Measurements from ENCODE around the gene TTC1. TPM values are rescaled to one million over a fixed set of nuclear protein-coding genes. Genes with fewer than 3 reads are reported as not detected.
A peak's percentile ranks its signal among the peaks of the same experiment; 100 is the strongest.
"Not testable (repeated sequence)": the region's sequence is repeated elsewhere in the genome, so short reads cannot be mapped to it uniquely, and the experiment has no call there.

TTC1 gene
- total RNA-seq, 2 experiments from 2014 or later = 50.2 to 57.5 TPM

GRCh38 chr5:159995907-159996306, 13.0 kb upstream of the TTC1 start:
- peaks cover 6% of the 10 kb centered on the region for H3K27me3 Mint-ChIP-seq
- no peak for DNase-seq
- intact Hi-C loops (cut with micrococcal nuclease) = no loop called here
- ChIA-PET CTCF (interaction anchor here (0.7 to 1.1 kb wide), 2 partner anchors 8 to 11 kb away, joined by 3 read pairs; no protein-coding TSS in a partner anchor), POLR2A (no interaction called here)
- TF ChIP-seq CTCF (IDR thresholded peaks at IDR 0.05) = no peak
- H3K36me3 Mint-ChIP-seq (ENCODE audit: low read depth) = peaks cover 2% of the 10 kb centered on the region
- no peak for ATAC-seq
- peaks cover 3% of the 10 kb centered on the region for H3K9me3 Mint-ChIP-seq
- no peak overlapping the region for H3K4me3 Mint-ChIP-seq
- H3K27ac Mint-ChIP-seq = no peak overlapping the region
- no peaks in the 10 kb centered on the region for H3K4me1 Mint-ChIP-seq (ENCODE audit: low read depth)

- Mint-ChIP-seq H3K4me1 (ENCODE audit: low read depth) (no peaks in the 10 kb centered on the region), H3K36me3 (ENCODE audit: low read depth) (no peaks in the 10 kb centered on the region), H3K4me3 (no peak overlapping the region), H3K27me3 (peaks cover 8% of the 10 kb centered on the region), H3K27ac (no peak overlapping the region), H3K9me3 (no peaks in the 10 kb centered on the region)
- no peak for DNase-seq
- POLR2A ChIA-PET = no interaction called here
- intact Hi-C loops (cut with micrococcal nuclease) = no loop called here
- no peak for TF ChIP-seq CTCF (IDR thresholded peaks at IDR 0.05)
- ATAC-seq = no peak
- CTCF ChIA-PET = interaction anchor here (1.1 to 1.5 kb wide), 2 partner anchors 14 to 20 kb away, joined by 5 read pairs; no protein-coding TSS in a partner anchor
Measured at GRCh38 chr5:160001457-160001856, 7.5 kb upstream of the TTC1 start.

- DNase-seq (no peak), ATAC-seq (no peak)
- Mint-ChIP-seq H3K27me3 (no peaks in the 10 kb centered on the region), H3K4me3 (no peak overlapping the region), H3K36me3 (ENCODE audit: low read depth) (peaks cover 8% of the 10 kb centered on the region), H3K4me1 (ENCODE audit: low read depth) (peaks cover 21% of the 10 kb centered on the region), H3K27ac (no peak overlapping the region), H3K9me3 (no peaks in the 10 kb centered on the region)
- intact Hi-C loops (cut with micrococcal nuclease) = no loop called here
- CTCF ChIA-PET = interaction anchor here (1.5 to 1.7 kb wide), 2 partner anchors 14 to 721 kb away, joined by 5 to 6 read pairs; no protein-coding TSS in a partner anchor
- TF ChIP-seq CTCF (IDR thresholded peaks at IDR 0.05) = no peak
- POLR2A ChIA-PET = interaction anchor here (1.6 kb wide), 1 partner anchor 9 kb away, joined by 5 read pairs; no protein-coding TSS in a partner anchor
Measured at GRCh38 chr5:160007514-160007913, 1.4 kb upstream of the TTC1 start.

- POLR2A ChIA-PET = interaction anchor here (0.6 to 1.6 kb wide), 5 partner anchors 10 to 561 kb away, joined by 3 to 5 read pairs (median 5); no protein-coding TSS in a partner anchor
- H3K27me3 Mint-ChIP-seq = not testable (repeated sequence)
- peak overlapping the region; percentile 92 for H3K4me3 Mint-ChIP-seq
Measured at GRCh38 chr5:160008529-160008876, 436 bp upstream of the TTC1 start.

GRCh38 chr5:160009591-160009989, 651 bp downstream of the TTC1 start:
- H3K27me3 Mint-ChIP-seq = no peaks in the 10 kb centered on the region
- ATAC-seq (no peak), DNase-seq (no peak)
- peaks cover 11% of the 10 kb centered on the region for H3K36me3 Mint-ChIP-seq (ENCODE audit: low read depth)
- peak overlapping the region; percentile 98 for H3K27ac Mint-ChIP-seq
- POLR2A ChIA-PET = interaction anchor here (0.9 to 1.8 kb wide), 6 partner anchors 10 to 562 kb away, joined by 3 to 5 read pairs (median 4); no protein-coding TSS in a partner anchor
- no peaks in the 10 kb centered on the region for H3K9me3 Mint-ChIP-seq
- H3K4me3 Mint-ChIP-seq = peak overlapping the region; percentile 92
- no peak for TF ChIP-seq CTCF (IDR thresholded peaks at IDR 0.05)
- intact Hi-C loops (cut with micrococcal nuclease) = no loop called here
- H3K4me1 Mint-ChIP-seq (ENCODE audit: low read depth) = peaks cover 23% of the 10 kb centered on the region
- CTCF ChIA-PET = interaction anchor here (1.4 to 2.4 kb wide), 4 partner anchors 10 to 381 kb away, joined by 4 to 23 read pairs (median 8); no protein-coding TSS in a partner anchor

More at GRCh38 chr5:160008529-160008876, 436 bp upstream of the TTC1 start:
- Mint-ChIP-seq H3K36me3 (ENCODE audit: low read depth) (peaks cover 11% of the 10 kb centered on the region), H3K27ac (peak overlapping the region; percentile 47), H3K4me1 (ENCODE audit: low read depth) (peaks cover 23% of the 10 kb centered on the region)
- intact Hi-C loops (cut with micrococcal nuclease); ATAC-seq; DNase-seq; H3K9me3 Mint-ChIP-seq: not testable (repeated sequence)
- CTCF ChIA-PET = interaction anchor here (0.8 to 2.4 kb wide), 6 partner anchors 11 to 722 kb away, joined by 3 to 23 read pairs (median 6); no protein-coding TSS in a partner anchor
